WTC11 (cell line): ENCODE data around the gene FAU. TPM values are rescaled to one million over a fixed set of nuclear protein-coding genes. Genes with fewer than 3 reads are reported as not detected.

ENCODE experiments used
- ATAC-seq: fragments of 200-7000 bp; cut with Tn5 transposase; 2 replicates; pipeline ENCODE4 v1.10.0; 2021; ENCODE audit warnings: mild to moderate bottlenecking, moderate library complexity
- CTCF ChIA-PET: fragments of 300-600 bp; sonication (Branson Sonifier 250); formaldehyde crosslinking; loops from one replicate; lab custom pipeline; 2021; ENCODE audit warnings: antibody characterized with exemption; lab: Charles Lee
- POLR2A ChIA-PET: fragments of 350-600 bp; sonication (Branson Sonifier 250); formaldehyde crosslinking; loops from one replicate; lab custom pipeline; 2021; ENCODE audit warnings: antibody characterized with exemption; lab: Charles Lee
- DNase-seq: peaks from one replicate; pipeline ENCODE4 v3.0.0; 2021; ENCODE audit warnings: low spot score
- H3K27ac Mint-ChIP-seq: 2 replicates; pipeline ENCODE4 v1.8.0; 2021; ENCODE audit warnings: mixed read lengths
- H3K27me3 Mint-ChIP-seq: 2 replicates; pipeline ENCODE4 v1.8.0; 2021; ENCODE audit warnings: low read depth, mild to moderate bottlenecking, moderate library complexity, mixed read lengths
- H3K36me3 Mint-ChIP-seq: 2 replicates; pipeline ENCODE4 v1.8.0; 2021; ENCODE audit warnings: mixed read lengths
- H3K4me1 Mint-ChIP-seq: 2 replicates; pipeline ENCODE4 v1.8.0; 2022; ENCODE audit warnings: mixed read lengths
- H3K4me3 Mint-ChIP-seq: 2 replicates; pipeline ENCODE4 v1.8.0; 2021; ENCODE audit warnings: mild to moderate bottlenecking, moderate library complexity, mixed read lengths
- H3K9me3 Mint-ChIP-seq: 2 replicates; pipeline ENCODE4 v1.8.0; 2021; ENCODE audit warnings: mixed read lengths
- AFF4 ChIP-seq: sonication (generic); formaldehyde crosslinking; IDR thresholded peaks from 2 replicates; pipeline ENCODE4 v1.8.1; 2023; ENCODE audit warnings: mild to moderate bottlenecking, missing genetic modification reagents, borderline replicate concordance
- AR ChIP-seq: fragments of 250-450 bp; sonication (Bioruptor Pico); IDR thresholded peaks from 2 replicates; pipeline ENCODE4 v1.9.0; 2021; ENCODE audit warnings: mild to moderate bottlenecking
- CREB1 ChIP-seq: sonication (generic); formaldehyde crosslinking; IDR thresholded peaks from 2 replicates; pipeline ENCODE4 v1.8.0; 2023; ENCODE audit warnings: mild to moderate bottlenecking, missing genetic modification reagents
- ELF4 ChIP-seq: sonication (generic); formaldehyde crosslinking; IDR thresholded peaks from 2 replicates; pipeline ENCODE4 v1.8.1; 2022; ENCODE audit warnings: low read depth, mild to moderate bottlenecking, moderate library complexity, missing genetic modification reagents
- FOXJ3 ChIP-seq: sonication (generic); formaldehyde crosslinking; IDR thresholded peaks from 2 replicates; pipeline ENCODE4 v1.9.0; 2021; ENCODE audit warnings: missing genetic modification reagents, mild to moderate bottlenecking, borderline replicate concordance
- FOXP1 ChIP-seq: sonication (generic); formaldehyde crosslinking; IDR thresholded peaks from 2 replicates; pipeline ENCODE4 v1.8.0; 2022; ENCODE audit warnings: missing genetic modification reagents, mild to moderate bottlenecking, moderate library complexity, borderline replicate concordance
- GRHL2 ChIP-seq: fragments of 250-450 bp; sonication (Bioruptor Pico); IDR thresholded peaks from 2 replicates; pipeline ENCODE4 v1.8.0; 2022; ENCODE audit warnings: mild to moderate bottlenecking, moderate library complexity; ENCODE audit not compliant: insufficient replicate concordance, severe bottlenecking
- GTF2I ChIP-seq: fragments of 250-450 bp; sonication (Bioruptor Pico); conservative IDR thresholded peaks from 2 replicates; pipeline ENCODE4 v1.4.0; 2021; ENCODE audit warnings: mild to moderate bottlenecking
- IRF2 ChIP-seq: sonication (generic); formaldehyde crosslinking; IDR thresholded peaks from 2 replicates; pipeline ENCODE4 v1.8.0; 2022; ENCODE audit warnings: low read depth, missing genetic modification reagents, borderline replicate concordance
- NR1H2 ChIP-seq: sonication (generic); formaldehyde crosslinking; IDR thresholded peaks from 2 replicates; pipeline ENCODE4 v1.9.0; 2021; ENCODE audit warnings: mild to moderate bottlenecking, moderate library complexity, missing genetic modification reagents
- SMAD3 ChIP-seq: sonication (generic); formaldehyde crosslinking; IDR thresholded peaks from 2 replicates; pipeline ENCODE4 v1.8.0; 2022; ENCODE audit warnings: missing genetic modification reagents, mild to moderate bottlenecking, borderline replicate concordance
- TEAD4 ChIP-seq: sonication (generic); formaldehyde crosslinking; IDR thresholded peaks from 2 replicates; pipeline ENCODE4 v1.8.0; 2022; ENCODE audit warnings: mild to moderate bottlenecking, missing genetic modification reagents
- ZBTB21 ChIP-seq: sonication (generic); formaldehyde crosslinking; IDR thresholded peaks from 2 replicates; pipeline ENCODE4 v1.8.1; 2023; ENCODE audit warnings: mild to moderate bottlenecking, missing genetic modification reagents, borderline replicate concordance
- ZNF232 ChIP-seq: sonication (generic); formaldehyde crosslinking; IDR thresholded peaks from 2 replicates; pipeline ENCODE4 v1.8.0; 2022; ENCODE audit warnings: mild to moderate bottlenecking, missing genetic modification reagents
- total RNA-seq: library from RNA; stranded (reverse); gene quantifications from 3 replicates; pipeline ENCODE4 v1.2.3, GENCODE V29; 2021
- TF ChIP-seq, protein P1 (sequence below): sonication (generic); formaldehyde crosslinking; IDR thresholded peaks from 2 replicates; pipeline ENCODE4 v1.8.1; 2023; ENCODE audit warnings: mild to moderate bottlenecking, missing genetic modification reagents
- TF ChIP-seq, protein P2 (sequence below): sonication (generic); formaldehyde crosslinking; IDR thresholded peaks from 2 replicates; pipeline ENCODE4 v1.8.0; 2023; ENCODE audit warnings: missing genetic modification reagents, mild to moderate bottlenecking, borderline replicate concordance
- TF ChIP-seq, protein P3 (sequence below): fragments of 250-450 bp; sonication (Bioruptor Pico); IDR thresholded peaks from 2 replicates; pipeline ENCODE4 v1.8.0; 2021; ENCODE audit warnings: mild to moderate bottlenecking

FAU gene
- total RNA-seq, 1 experiment from 2014 or later: 991 TPM

GRCh38 chr11:65107078-65107477, 14.9 kb downstream of the FAU start:
- POLR2A ChIA-PET: no interaction called here
- Mint-ChIP-seq H3K4me1 (peaks cover 7% of the 10 kb centered on the region), H3K4me3 (no peak overlapping the region), H3K36me3 (peaks cover 3% of the 10 kb centered on the region; the same call in 1 of the 2 replicates), H3K27ac (no peak overlapping the region), H3K9me3 (no peaks in the 10 kb centered on the region), H3K27me3 (no peaks in the 10 kb centered on the region)
- CTCF ChIA-PET: interaction anchor here (1.5 kb wide), 1 partner anchor 10 kb away, joined by 5 read pairs; the partner anchor contains the start of gene ZNHIT2
- DNase-seq: no peak
- TF ChIP-seq, protein P1, sequence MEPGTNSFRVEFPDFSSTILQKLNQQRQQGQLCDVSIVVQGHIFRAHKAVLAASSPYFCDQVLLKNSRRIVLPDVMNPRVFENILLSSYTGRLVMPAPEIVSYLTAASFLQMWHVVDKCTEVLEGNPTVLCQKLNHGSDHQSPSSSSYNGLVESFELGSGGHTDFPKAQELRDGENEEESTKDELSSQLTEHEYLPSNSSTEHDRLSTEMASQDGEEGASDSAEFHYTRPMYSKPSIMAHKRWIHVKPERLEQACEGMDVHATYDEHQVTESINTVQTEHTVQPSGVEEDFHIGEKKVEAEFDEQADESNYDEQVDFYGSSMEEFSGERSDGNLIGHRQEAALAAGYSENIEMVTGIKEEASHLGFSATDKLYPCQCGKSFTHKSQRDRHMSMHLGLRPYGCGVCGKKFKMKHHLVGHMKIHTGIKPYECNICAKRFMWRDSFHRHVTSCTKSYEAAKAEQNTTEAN (CRISPR knock-in tag): no peak
- TF ChIP-seq AFF4 (CRISPR knock-in tag): no peak
- TF ChIP-seq NR1H2 (CRISPR knock-in tag): no peak
- no peak for TF ChIP-seq FOXP1 (CRISPR knock-in tag)
- no peak for TF ChIP-seq CREB1 (CRISPR knock-in tag)
- no peak for TF ChIP-seq ELF4 (CRISPR knock-in tag)
- TF ChIP-seq GRHL2: no peak
- TF ChIP-seq FOXJ3 (CRISPR knock-in tag): no peak
- TF ChIP-seq SMAD3 (CRISPR knock-in tag): no peak
- TF ChIP-seq, protein P2, sequence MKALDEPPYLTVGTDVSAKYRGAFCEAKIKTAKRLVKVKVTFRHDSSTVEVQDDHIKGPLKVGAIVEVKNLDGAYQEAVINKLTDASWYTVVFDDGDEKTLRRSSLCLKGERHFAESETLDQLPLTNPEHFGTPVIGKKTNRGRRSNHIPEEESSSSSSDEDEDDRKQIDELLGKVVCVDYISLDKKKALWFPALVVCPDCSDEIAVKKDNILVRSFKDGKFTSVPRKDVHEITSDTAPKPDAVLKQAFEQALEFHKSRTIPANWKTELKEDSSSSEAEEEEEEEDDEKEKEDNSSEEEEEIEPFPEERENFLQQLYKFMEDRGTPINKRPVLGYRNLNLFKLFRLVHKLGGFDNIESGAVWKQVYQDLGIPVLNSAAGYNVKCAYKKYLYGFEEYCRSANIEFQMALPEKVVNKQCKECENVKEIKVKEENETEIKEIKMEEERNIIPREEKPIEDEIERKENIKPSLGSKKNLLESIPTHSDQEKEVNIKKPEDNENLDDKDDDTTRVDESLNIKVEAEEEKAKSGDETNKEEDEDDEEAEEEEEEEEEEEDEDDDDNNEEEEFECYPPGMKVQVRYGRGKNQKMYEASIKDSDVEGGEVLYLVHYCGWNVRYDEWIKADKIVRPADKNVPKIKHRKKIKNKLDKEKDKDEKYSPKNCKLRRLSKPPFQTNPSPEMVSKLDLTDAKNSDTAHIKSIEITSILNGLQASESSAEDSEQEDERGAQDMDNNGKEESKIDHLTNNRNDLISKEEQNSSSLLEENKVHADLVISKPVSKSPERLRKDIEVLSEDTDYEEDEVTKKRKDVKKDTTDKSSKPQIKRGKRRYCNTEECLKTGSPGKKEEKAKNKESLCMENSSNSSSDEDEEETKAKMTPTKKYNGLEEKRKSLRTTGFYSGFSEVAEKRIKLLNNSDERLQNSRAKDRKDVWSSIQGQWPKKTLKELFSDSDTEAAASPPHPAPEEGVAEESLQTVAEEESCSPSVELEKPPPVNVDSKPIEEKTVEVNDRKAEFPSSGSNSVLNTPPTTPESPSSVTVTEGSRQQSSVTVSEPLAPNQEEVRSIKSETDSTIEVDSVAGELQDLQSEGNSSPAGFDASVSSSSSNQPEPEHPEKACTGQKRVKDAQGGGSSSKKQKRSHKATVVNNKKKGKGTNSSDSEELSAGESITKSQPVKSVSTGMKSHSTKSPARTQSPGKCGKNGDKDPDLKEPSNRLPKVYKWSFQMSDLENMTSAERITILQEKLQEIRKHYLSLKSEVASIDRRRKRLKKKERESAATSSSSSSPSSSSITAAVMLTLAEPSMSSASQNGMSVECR: no peak
- no peak for TF ChIP-seq ZBTB21 (CRISPR knock-in tag)
- no peak for TF ChIP-seq IRF2 (CRISPR knock-in tag)
- no peak for TF ChIP-seq TEAD4 (CRISPR knock-in tag)
- no peak for TF ChIP-seq ZNF232
- TF ChIP-seq, protein P3, sequence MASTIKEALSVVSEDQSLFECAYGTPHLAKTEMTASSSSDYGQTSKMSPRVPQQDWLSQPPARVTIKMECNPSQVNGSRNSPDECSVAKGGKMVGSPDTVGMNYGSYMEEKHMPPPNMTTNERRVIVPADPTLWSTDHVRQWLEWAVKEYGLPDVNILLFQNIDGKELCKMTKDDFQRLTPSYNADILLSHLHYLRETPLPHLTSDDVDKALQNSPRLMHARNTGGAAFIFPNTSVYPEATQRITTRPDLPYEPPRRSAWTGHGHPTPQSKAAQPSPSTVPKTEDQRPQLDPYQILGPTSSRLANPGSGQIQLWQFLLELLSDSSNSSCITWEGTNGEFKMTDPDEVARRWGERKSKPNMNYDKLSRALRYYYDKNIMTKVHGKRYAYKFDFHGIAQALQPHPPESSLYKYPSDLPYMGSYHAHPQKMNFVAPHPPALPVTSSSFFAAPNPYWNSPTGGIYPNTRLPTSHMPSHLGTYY (CRISPR knock-in tag): no peak
- TF ChIP-seq AR: no peak
- TF ChIP-seq GTF2I (CRISPR knock-in tag): no peak
- ATAC-seq: no peak
